ENCODE results near the gene NPRL2.

NPRL2 gene

GRCh38 chr3:50389414-50389767, 38.8 kb upstream of the NPRL2 start:
- DNase-seq (ENCODE audit: low read depth, low spot score) = no peak
- TF ChIP-seq CTCF (IDR thresholded peaks at IDR 0.05; ENCODE audit: low read depth, low read length) = no peak
- no peak overlapping the region for H3K4me3 ChIP-seq (ENCODE audit: low read depth, low read length)
- in situ Hi-C loops (cut with HindIII; ENCODE audit: low sequenced_read_pairs) = no loop called here

- no peak overlapping the region for H3K4me3 ChIP-seq (ENCODE audit: low read depth, low read length)
- in situ Hi-C loops (cut with HindIII; ENCODE audit: low sequenced_read_pairs) = no loop called here
- no peak for TF ChIP-seq CTCF (IDR thresholded peaks at IDR 0.05; ENCODE audit: low read depth, low read length)
- peak; percentile 26 for DNase-seq (ENCODE audit: low read depth, low spot score)
Measured at GRCh38 chr3:50388720-50389413, 38.3 kb upstream of the NPRL2 start.

GRCh38 chr3:50388016-50388719, 37.6 kb upstream of the NPRL2 start:
- no peak overlapping the region for H3K4me3 ChIP-seq (ENCODE audit: low read depth, low read length)
- TF ChIP-seq CTCF (IDR thresholded peaks at IDR 0.05; ENCODE audit: low read depth, low read length) = peak; percentile 49
- in situ Hi-C loops (cut with HindIII; ENCODE audit: low sequenced_read_pairs) = no loop called here
- DNase-seq (ENCODE audit: low read depth, low spot score) = no peak

- in situ Hi-C loops (cut with HindIII; ENCODE audit: low sequenced_read_pairs) = no loop called here
- no peak for DNase-seq (ENCODE audit: low read depth, low spot score)
Measured at GRCh38 chr3:50385754-50386153, 35.2 kb upstream of the NPRL2 start.

GRCh38 chr3:50383750-50384149, 33.2 kb upstream of the NPRL2 start:
- in situ Hi-C loops (cut with HindIII; ENCODE audit: low sequenced_read_pairs) = no loop called here

More at GRCh38 chr3:50385754-50386153, 35.2 kb upstream of the NPRL2 start:
- H3K4me3 ChIP-seq (ENCODE audit: low read depth, low read length) = no peak overlapping the region
- TF ChIP-seq CTCF (IDR thresholded peaks at IDR 0.05; ENCODE audit: low read depth, low read length) = no peak

GRCh38 chr3:50382722-50383121, 32.1 kb upstream of the NPRL2 start:
- no peak for DNase-seq (ENCODE audit: low read depth, low spot score)
- no peak overlapping the region for H3K4me3 ChIP-seq (ENCODE audit: low read depth, low read length)
- in situ Hi-C loops (cut with HindIII; ENCODE audit: low sequenced_read_pairs) = no loop called here
- TF ChIP-seq CTCF (IDR thresholded peaks at IDR 0.05; ENCODE audit: low read depth, low read length) = no peak

More at GRCh38 chr3:50383750-50384149, 33.2 kb upstream of the NPRL2 start:
- no peak for DNase-seq (ENCODE audit: low read depth, low spot score)
- TF ChIP-seq CTCF (IDR thresholded peaks at IDR 0.05; ENCODE audit: low read depth, low read length) = no peak
- H3K4me3 ChIP-seq (ENCODE audit: low read depth, low read length) = no peak overlapping the region

Measured in astrocyte of the spinal cord (primary cell).